22Rv1 (cell line): ENCODE measurements around the gene RAPGEF3.

Experiments
- H3K27ac ChIP-seq: fragments of 450-650 bp; 2 replicates; pipeline ENCODE4 v1.5.1; 2017
- ZFX ChIP-seq: fragments of 450-650 bp; IDR thresholded peaks from 2 replicates; pipeline ENCODE4 v1.6.1; 2017; ENCODE audit warnings: antibody characterized with exemption, borderline replicate concordance
- TF ChIP-seq, protein P1 (sequence below): fragments of 450-650 bp; IDR thresholded peaks from 2 replicates; pipeline ENCODE4 v1.5.1; 2017; ENCODE audit warnings: mild to moderate bottlenecking

RAPGEF3 gene

DNA sequence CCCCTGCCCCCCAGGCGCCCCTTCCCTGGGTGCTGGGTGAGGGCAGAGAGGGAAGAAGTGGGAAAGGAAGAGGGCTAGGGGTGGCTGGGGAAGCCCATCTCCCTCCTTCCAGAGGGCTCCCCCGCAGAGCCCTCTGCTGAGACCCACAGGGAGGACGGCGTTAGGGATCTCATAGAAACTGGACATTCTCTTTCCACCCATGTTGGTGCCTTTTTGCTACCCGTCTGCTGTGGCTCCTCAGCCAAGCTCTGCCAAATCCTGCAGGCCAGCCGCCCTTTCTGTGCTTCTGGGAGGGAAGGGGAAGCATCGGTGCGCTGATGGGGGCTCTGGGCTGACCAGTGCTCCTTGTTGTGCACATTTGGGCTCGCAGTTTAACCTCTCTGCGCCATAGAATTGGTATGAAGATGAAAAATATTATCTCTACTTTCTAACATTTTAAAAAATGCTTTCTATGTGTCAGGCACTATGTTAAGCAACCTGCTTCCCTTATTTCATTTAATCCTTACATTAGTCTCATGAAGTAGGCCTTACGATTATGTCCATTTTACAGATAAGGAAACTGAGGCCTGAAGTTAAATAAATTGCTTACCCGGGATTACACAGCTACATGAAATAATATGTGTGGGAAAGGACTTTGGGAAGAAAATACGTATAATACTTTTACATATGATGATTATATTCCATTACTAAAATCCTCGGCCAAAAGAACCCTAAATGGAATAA, 15.3 kb upstream of the RAPGEF3 start:
- peak overlapping the region; percentile 56 for H3K27ac ChIP-seq
- TF ChIP-seq, protein P1, sequence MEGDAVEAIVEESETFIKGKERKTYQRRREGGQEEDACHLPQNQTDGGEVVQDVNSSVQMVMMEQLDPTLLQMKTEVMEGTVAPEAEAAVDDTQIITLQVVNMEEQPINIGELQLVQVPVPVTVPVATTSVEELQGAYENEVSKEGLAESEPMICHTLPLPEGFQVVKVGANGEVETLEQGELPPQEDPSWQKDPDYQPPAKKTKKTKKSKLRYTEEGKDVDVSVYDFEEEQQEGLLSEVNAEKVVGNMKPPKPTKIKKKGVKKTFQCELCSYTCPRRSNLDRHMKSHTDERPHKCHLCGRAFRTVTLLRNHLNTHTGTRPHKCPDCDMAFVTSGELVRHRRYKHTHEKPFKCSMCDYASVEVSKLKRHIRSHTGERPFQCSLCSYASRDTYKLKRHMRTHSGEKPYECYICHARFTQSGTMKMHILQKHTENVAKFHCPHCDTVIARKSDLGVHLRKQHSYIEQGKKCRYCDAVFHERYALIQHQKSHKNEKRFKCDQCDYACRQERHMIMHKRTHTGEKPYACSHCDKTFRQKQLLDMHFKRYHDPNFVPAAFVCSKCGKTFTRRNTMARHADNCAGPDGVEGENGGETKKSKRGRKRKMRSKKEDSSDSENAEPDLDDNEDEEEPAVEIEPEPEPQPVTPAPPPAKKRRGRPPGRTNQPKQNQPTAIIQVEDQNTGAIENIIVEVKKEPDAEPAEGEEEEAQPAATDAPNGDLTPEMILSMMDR = no peak
- TF ChIP-seq ZFX = no peak

GRCh38 chr12:47773062-47773857, 14.6 kb upstream of the RAPGEF3 start, which contains the start of gene SLC48A1:
Gene SLC48A1, plus strand, starts transcription at chr12:47773238. Its CDS starts 67 bp downstream, at chr12:47773305.
- peak within 1 kb of the TSS; percentile 56 for H3K27ac ChIP-seq
- no peak for TF ChIP-seq ZFX
- TF ChIP-seq, protein P1 = peak; percentile 98

DNA sequence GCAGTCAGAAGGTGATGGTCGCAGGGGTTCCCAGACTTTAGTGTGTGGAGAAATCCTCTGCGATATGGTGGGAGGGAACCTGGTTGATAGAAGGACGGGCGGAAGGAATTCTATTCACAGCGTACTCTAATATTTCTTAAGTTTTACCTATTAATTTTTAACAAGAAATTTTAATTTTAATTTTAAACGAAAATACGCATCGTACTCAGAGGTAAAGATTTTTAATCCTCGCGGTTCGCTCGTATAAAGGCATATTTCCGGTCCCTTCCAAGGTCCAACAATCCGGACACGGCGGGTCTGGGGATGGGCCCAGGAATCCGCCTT, 14.0 kb upstream of the RAPGEF3 start:
- TF ChIP-seq, protein P1 = no peak
- no peak for TF ChIP-seq ZFX
- peak overlapping the region; percentile 56; the same call in 1 of the 2 replicates for H3K27ac ChIP-seq

DNA sequence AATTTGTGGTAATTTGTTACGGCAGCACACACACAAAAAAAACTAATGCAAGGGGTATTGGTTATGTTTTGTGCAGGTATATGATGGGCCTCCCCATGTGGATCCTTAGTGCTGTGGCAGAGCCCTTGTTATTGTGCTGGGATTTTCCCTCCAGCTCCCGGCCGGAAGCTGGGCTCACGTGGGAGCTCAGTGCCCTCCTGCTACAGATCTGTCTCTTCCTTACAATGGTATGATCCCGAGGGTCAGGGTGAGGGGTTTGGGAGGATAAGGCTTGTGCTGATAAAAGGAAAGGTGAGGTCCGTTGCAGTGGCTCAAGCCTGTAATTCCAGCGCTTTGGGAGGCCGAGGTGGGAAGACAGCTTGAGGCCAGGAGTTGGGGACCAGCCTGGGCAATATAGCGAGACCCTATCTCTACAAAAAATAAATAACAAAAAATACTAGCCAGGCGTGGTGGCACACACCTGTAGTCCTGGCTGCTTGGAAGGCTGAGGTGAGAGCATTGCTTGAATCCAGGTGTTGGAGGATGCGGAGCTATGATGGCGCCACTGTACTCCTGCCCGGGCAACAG, 13.5 kb upstream of the RAPGEF3 start:
- H3K27ac ChIP-seq = no peak overlapping the region; the same call in 1 of the 2 replicates
- TF ChIP-seq, protein P1 = no peak
- no peak for TF ChIP-seq ZFX

- no peak for TF ChIP-seq ZFX
- TF ChIP-seq, protein P1 = no peak
- no peak overlapping the region for H3K27ac ChIP-seq
Measured at GRCh38 chr12:47771304-47771703, 12.6 kb upstream of the RAPGEF3 start.

GRCh38 chr12:47770086-47770726, 11.5 kb upstream of the RAPGEF3 start:
- no peak overlapping the region for H3K27ac ChIP-seq
- TF ChIP-seq ZFX = no peak
- TF ChIP-seq, protein P1 = no peak
